Measurements from ENCODE around the gene SRSF1. TPM values are rescaled to one million over a fixed set of nuclear protein-coding genes. Genes with fewer than 3 reads are reported as not detected.

SRSF1 gene
- total RNA-seq, 1 experiment from 2014 or later, result 325 TPM

DNA sequence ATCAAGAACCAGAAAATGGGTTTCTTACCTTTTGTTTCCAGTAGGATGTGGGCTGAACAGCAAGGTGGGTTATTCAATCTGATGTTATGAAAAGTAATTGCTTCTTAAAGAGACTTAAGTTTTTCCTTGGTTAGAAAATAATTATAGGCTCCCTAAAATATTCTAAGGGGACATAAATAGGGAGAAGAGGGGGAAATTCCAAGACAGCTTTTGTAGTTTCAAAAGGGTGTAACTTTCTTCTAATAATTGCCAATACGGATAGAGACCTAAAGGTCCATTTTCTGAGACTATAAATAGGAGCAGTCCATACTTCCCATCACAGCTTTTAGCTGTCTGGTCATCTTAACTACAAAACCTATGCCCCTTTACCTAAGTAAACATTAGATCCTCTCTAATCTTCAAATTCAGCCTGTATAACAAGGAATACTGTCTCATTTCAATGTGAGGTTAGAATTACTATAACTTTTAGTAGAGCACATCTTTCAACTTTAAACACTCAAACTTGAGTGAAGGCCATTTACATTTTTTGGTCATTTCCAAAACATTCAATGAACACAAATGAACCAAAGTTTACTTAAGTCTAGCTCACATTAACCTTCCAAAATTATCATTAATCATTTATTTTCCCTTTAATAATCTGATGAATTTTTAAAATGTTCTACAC lies 5.5 kb downstream of the SRSF1 start:
- Mint-ChIP-seq H3K27ac (ENCODE audit: unreplicated experiment) (no peak overlapping the region), H3K36me3 (ENCODE audit: insufficient read depth, unreplicated experiment) (peaks cover 90% of the 10 kb centered on the region), H3K4me1 (ENCODE audit: low read depth, unreplicated experiment) (peaks cover 20% of the 10 kb centered on the region), H3K4me3 (ENCODE audit: unreplicated experiment) (no peak overlapping the region), H3K9me3 (ENCODE audit: unreplicated experiment) (no peaks in the 10 kb centered on the region), H3K27me3 (ENCODE audit: insufficient read depth, unreplicated experiment) (no peaks in the 10 kb centered on the region)
- H3K4me3 ChIP-seq (ENCODE audit: low read depth, low read length), result no peak overlapping the region
- no peaks in the 10 kb centered on the region for H3K27me3 ChIP-seq (replicated peaks; ENCODE audit: control insufficient read depth, insufficient read depth, low read length)
- CTCF ChIA-PET, result no interaction called here
- no peak for DNase-seq
- POLR2A ChIA-PET, result interaction anchor here (0.5 kb wide), 1 partner anchor 513 kb away, joined by 3 read pairs; the partner anchor contains the start of gene MTMR4
- peaks cover 23% of the 10 kb centered on the region for H3K4me1 ChIP-seq
- no peaks in the 10 kb centered on the region for H3K9me3 ChIP-seq
- no TSS peak for BruUV-seq (replicated peaks)
- intact Hi-C loops (cut with micrococcal nuclease; ENCODE audit: unreplicated experiment), result no loop called here
- peaks cover 5% of the 10 kb centered on the region; the same call in 1 of the 2 replicates for H3K36me3 ChIP-seq (ENCODE audit: control insufficient read depth, insufficient read depth, low read length)
- TF ChIP-seq, protein P1, sequence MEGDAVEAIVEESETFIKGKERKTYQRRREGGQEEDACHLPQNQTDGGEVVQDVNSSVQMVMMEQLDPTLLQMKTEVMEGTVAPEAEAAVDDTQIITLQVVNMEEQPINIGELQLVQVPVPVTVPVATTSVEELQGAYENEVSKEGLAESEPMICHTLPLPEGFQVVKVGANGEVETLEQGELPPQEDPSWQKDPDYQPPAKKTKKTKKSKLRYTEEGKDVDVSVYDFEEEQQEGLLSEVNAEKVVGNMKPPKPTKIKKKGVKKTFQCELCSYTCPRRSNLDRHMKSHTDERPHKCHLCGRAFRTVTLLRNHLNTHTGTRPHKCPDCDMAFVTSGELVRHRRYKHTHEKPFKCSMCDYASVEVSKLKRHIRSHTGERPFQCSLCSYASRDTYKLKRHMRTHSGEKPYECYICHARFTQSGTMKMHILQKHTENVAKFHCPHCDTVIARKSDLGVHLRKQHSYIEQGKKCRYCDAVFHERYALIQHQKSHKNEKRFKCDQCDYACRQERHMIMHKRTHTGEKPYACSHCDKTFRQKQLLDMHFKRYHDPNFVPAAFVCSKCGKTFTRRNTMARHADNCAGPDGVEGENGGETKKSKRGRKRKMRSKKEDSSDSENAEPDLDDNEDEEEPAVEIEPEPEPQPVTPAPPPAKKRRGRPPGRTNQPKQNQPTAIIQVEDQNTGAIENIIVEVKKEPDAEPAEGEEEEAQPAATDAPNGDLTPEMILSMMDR (IDR thresholded peaks at IDR 0.05; ENCODE audit: insufficient read depth in 1 of 2, low read depth in 1 of 2, low read length in 1 of 2, severe bottlenecking in 1 of 2, unreplicated experiment in 1 of 2), result no peak

DNA sequence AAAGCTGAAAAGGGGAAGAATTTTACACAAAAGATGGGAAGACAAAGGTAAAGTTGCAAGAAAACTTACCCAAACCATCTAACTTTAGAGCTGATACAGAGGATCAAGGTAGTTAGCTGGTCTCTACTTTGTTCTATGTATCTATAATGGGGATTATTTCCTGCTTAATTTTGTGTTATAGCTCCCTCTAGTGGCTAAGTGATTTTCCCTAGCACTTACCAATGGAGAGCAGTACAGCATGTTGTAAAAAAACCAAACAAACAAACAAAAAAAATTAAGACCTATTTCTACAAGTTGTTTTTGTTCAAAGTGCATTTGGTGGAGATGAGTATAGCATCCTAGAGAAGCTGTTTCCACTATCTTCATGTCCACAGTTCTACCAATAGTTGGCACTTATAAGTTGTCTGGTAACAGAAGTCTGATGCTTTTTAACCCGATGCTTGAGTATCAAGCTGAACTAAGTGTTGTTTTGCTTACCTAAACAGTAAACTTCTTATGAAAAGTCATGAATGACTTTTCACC lies 7.5 kb downstream of the SRSF1 start:
- Mint-ChIP-seq H3K36me3 (ENCODE audit: insufficient read depth, unreplicated experiment) (peaks cover 85% of the 10 kb centered on the region), H3K4me3 (ENCODE audit: unreplicated experiment) (no peak overlapping the region), H3K9me3 (ENCODE audit: unreplicated experiment) (no peaks in the 10 kb centered on the region), H3K27me3 (ENCODE audit: insufficient read depth, unreplicated experiment) (no peaks in the 10 kb centered on the region), H3K27ac (ENCODE audit: unreplicated experiment) (no peak overlapping the region), H3K4me1 (ENCODE audit: low read depth, unreplicated experiment) (peaks cover 9% of the 10 kb centered on the region)
- ChIA-PET CTCF (interaction anchor here (0.5 to 2.0 kb wide), 23 partner anchors 10 to 1730 kb away, joined by 3 to 23 read pairs (median 5); partner anchors contain the start of gene VEZF1), POLR2A (interaction anchor here (0.5 to 1.1 kb wide), 7 partner anchors 8 to 476 kb away, joined by 3 to 6 read pairs (median 3); partner anchors contain the start of genes DYNLL2 and MRPS23)
- TF ChIP-seq, protein P1 (IDR thresholded peaks at IDR 0.05; ENCODE audit: insufficient read depth in 1 of 2, low read depth in 1 of 2, low read length in 1 of 2, severe bottlenecking in 1 of 2, unreplicated experiment in 1 of 2), result peak; percentile 71 to 81
- Histone ChIP-seq H3K9me3 (no peaks in the 10 kb centered on the region), H3K4me3 (ENCODE audit: low read depth, low read length) (no peak overlapping the region), H3K27me3 (replicated peaks; ENCODE audit: control insufficient read depth, insufficient read depth, low read length) (no peaks in the 10 kb centered on the region), H3K4me1 (peaks cover 12% of the 10 kb centered on the region), H3K36me3 (ENCODE audit: control insufficient read depth, insufficient read depth, low read length) (peaks cover 4% of the 10 kb centered on the region; the same call in 1 of the 2 replicates)
- DNase-seq, result peak in 1 of 2 experiments; percentile 68
- intact Hi-C loops (cut with micrococcal nuclease; ENCODE audit: unreplicated experiment), result loop anchor here (1.0 kb wide), 1 partner anchor 114 kb away; no protein-coding TSS in a partner anchor
- no TSS peak for BruUV-seq (replicated peaks)

DNA sequence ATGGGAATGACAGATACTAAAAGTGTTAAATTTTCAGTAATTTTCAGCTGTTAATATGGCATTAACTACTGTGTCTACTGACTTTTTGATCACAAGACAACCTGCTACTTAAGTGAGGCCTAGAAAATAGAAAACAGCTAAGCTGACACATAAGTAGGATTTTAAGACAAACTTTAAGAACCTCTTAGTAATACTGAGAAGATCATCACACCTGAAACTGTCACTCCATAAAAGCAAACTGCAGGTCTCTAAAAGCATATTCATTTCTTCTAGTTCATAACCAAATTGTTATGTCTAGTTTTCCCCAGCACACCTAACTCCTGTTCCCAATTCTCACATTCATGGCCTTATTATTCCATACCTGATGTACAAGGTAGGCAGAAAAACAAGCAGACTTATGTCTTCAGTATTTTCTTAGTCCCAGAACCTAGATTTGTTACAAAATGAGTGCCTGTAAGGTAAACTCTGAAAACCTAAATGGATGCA lies 8.0 kb downstream of the SRSF1 start:
- no TSS peak for BruUV-seq (replicated peaks)
- peaks cover 10% of the 10 kb centered on the region for H3K4me1 ChIP-seq

More for the DNA sequence above, 8.0 kb downstream of the SRSF1 start:
- peaks cover 4% of the 10 kb centered on the region; the same call in 1 of the 2 replicates for H3K36me3 ChIP-seq (ENCODE audit: control insufficient read depth, insufficient read depth, low read length)
- DNase-seq, result no peak
- Mint-ChIP-seq H3K27me3 (ENCODE audit: insufficient read depth, unreplicated experiment) (no peaks in the 10 kb centered on the region), H3K36me3 (ENCODE audit: insufficient read depth, unreplicated experiment) (peaks cover 85% of the 10 kb centered on the region), H3K4me3 (ENCODE audit: unreplicated experiment) (no peak overlapping the region), H3K9me3 (ENCODE audit: unreplicated experiment) (no peaks in the 10 kb centered on the region), H3K4me1 (ENCODE audit: low read depth, unreplicated experiment) (peaks cover 13% of the 10 kb centered on the region), H3K27ac (ENCODE audit: unreplicated experiment) (no peak overlapping the region)
- CTCF ChIA-PET, result interaction anchor here (0.5 to 2.0 kb wide), 20 partner anchors 10 to 1730 kb away, joined by 3 to 23 read pairs (median 5); partner anchors contain the start of gene VEZF1
- no peaks in the 10 kb centered on the region for H3K27me3 ChIP-seq (replicated peaks; ENCODE audit: control insufficient read depth, insufficient read depth, low read length)
- no peaks in the 10 kb centered on the region for H3K9me3 ChIP-seq
- TF ChIP-seq, protein P1 (IDR thresholded peaks at IDR 0.05; ENCODE audit: insufficient read depth in 1 of 2, low read depth in 1 of 2, low read length in 1 of 2, severe bottlenecking in 1 of 2, unreplicated experiment in 1 of 2), result no peak
- intact Hi-C loops (cut with micrococcal nuclease; ENCODE audit: unreplicated experiment), result loop anchor here (1.0 kb wide), 1 partner anchor 114 kb away; no protein-coding TSS in a partner anchor
- POLR2A ChIA-PET, result interaction anchor here (0.6 to 1.1 kb wide), 6 partner anchors 9 to 476 kb away, joined by 3 to 6 read pairs (median 4); partner anchors contain the start of genes DYNLL2 and MRPS23
- H3K4me3 ChIP-seq (ENCODE audit: low read depth, low read length), result no peak overlapping the region
